Measurements from ENCODE around the gene TNFRSF11A. TPM values are rescaled to one million over a fixed set of nuclear protein-coding genes. Genes with fewer than 3 reads are reported as not detected.

Gene TNFRSF11A
- total RNA-seq, 4 donors from 2014 or later, result 5.5 to 25.8 (median 8.6) TPM

DNA sequence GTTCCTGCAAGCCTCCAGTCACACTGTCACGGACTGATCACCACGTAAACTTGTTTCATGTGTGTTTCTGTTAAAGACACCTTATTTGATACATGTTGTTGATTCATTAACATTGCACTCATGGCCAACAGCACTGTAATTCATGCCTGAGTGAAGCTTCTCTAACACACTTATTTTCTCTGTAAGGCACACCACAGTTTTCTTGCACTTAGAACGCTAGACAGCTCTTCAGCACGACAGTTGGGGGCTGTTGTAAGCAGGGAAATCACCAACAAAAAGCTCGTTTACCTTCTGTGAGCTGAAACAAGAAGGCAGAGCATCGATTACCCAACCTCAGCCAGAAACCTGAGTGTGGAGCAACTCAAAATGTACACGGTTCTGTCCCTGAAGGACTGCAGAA, 28.1 kb downstream of the TNFRSF11A start:
- no peak for DNase-seq (ENCODE audit: low spot score in 2 of 2)
- Histone ChIP-seq H3K27me3 (no peaks in the 10 kb centered on the region), H3K4me1 (no peaks in the 10 kb centered on the region), H3K9me3 (no peaks in the 10 kb centered on the region), H3K36me3 (no peaks in the 10 kb centered on the region), H3K4me3 (no peak overlapping the region), H3K27ac (no peak overlapping the region)
- WGBS, 2 donors, result 74 to 76% methylated on average over 7 of the region's 7 CpGs
- TF ChIP-seq, protein P1, sequence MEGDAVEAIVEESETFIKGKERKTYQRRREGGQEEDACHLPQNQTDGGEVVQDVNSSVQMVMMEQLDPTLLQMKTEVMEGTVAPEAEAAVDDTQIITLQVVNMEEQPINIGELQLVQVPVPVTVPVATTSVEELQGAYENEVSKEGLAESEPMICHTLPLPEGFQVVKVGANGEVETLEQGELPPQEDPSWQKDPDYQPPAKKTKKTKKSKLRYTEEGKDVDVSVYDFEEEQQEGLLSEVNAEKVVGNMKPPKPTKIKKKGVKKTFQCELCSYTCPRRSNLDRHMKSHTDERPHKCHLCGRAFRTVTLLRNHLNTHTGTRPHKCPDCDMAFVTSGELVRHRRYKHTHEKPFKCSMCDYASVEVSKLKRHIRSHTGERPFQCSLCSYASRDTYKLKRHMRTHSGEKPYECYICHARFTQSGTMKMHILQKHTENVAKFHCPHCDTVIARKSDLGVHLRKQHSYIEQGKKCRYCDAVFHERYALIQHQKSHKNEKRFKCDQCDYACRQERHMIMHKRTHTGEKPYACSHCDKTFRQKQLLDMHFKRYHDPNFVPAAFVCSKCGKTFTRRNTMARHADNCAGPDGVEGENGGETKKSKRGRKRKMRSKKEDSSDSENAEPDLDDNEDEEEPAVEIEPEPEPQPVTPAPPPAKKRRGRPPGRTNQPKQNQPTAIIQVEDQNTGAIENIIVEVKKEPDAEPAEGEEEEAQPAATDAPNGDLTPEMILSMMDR (IDR thresholded peaks at IDR 0.05), result no peak
- no peak for TF ChIP-seq EP300 (IDR thresholded peaks at IDR 0.05)
- no peak for TF ChIP-seq POLR2A (IDR thresholded peaks at IDR 0.05)

DNA sequence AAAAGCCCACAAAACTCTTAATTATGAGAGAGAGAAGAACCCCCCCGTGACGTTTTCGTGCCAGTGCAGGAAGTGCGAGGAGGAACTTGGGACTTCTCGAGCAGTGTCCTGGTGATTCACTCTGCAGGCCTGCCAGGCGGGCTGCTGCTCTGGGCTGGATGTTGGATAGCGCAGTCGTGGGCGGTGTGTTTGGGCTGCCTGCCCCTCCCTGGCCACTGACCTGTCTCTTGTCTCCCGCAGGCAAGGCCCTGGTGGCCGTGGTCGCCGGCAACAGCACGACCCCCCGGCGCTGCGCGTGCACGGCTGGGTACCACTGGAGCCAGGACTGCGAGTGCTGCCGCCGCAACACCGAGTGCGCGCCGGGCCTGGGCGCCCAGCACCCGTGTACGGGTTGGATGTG, 29.0 kb downstream of the TNFRSF11A start:
- no peak overlapping the region for H3K27ac ChIP-seq
- no peak for TF ChIP-seq EP300 (IDR thresholded peaks at IDR 0.05)
- TF ChIP-seq, protein P1 (IDR thresholded peaks at IDR 0.05), result no peak
- no peak for TF ChIP-seq POLR2A (IDR thresholded peaks at IDR 0.05)
- WGBS, 2 donors, result 85 to 90% methylated on average over 16 to 23 of the region's 29 CpGs
- H3K27me3 ChIP-seq, result no peaks in the 10 kb centered on the region
- H3K36me3 ChIP-seq, result no peaks in the 10 kb centered on the region
- H3K9me3 ChIP-seq, result no peaks in the 10 kb centered on the region
- no peak for DNase-seq (ENCODE audit: low spot score in 2 of 2)
- H3K4me1 ChIP-seq, result no peaks in the 10 kb centered on the region
- no peak overlapping the region for H3K4me3 ChIP-seq

DNA sequence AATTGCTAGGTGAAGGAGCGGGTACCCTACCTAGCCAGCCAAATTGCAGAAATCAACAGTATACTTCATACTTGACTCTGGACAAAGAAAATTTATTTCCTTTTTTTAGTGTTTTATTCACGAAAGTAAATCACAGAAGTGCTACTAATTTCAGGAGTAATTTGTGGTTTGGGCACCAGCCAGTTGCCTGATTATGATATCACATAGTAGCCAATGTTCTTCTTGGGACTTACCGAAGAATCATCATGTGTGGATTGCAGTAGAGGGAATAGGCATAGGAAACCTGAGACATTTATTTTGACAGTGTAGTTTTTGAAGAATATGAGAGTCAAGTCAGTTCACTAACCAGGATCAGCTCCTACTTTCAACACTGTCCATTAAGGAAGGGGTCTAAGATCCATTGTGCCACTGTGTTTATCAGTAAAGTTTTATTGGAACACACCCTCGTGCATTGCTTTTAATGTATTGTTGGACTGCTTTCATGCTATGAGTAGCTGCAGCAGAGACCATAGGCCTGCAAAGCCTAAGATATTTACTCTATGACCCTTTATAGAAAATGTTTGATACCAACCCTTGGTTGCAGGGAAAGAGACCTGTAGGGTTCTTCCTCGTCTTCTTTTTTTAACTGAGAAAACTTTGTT, 32.1 kb downstream of the TNFRSF11A start:
- no peaks in the 10 kb centered on the region for H3K4me1 ChIP-seq
- H3K27ac ChIP-seq, result no peak overlapping the region
- no peak for DNase-seq (ENCODE audit: low spot score in 2 of 2)
- H3K9me3 ChIP-seq, result no peaks in the 10 kb centered on the region
- TF ChIP-seq, protein P1 (IDR thresholded peaks at IDR 0.05), result no peak
- TF ChIP-seq EP300 (IDR thresholded peaks at IDR 0.05), result no peak
- TF ChIP-seq POLR2A (IDR thresholded peaks at IDR 0.05), result no peak
- no peaks in the 10 kb centered on the region for H3K36me3 ChIP-seq
- H3K4me3 ChIP-seq, result no peak overlapping the region
- WGBS, 2 donors, result 74 to 78% methylated on average over 5 of the region's 5 CpGs
- no peaks in the 10 kb centered on the region for H3K27me3 ChIP-seq

DNA sequence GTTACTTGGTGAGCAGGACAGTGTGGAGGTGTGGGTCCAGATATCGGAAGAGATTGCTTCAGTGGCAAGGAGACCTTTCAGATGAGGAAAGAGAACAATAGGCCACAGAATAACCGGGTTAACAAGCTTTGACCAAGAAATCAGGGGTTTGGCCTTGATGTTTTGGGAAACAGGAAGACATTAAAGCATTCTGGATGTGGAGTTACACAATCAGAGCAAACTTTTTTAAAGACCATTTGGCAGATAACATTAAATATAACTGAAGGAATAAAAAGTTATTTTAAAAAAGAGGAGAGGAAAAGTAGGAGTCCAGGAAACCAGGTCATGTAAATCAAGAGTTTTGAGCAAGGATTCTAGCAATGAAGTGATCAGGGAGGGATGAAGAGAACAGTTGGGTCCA, 35.7 kb downstream of the TNFRSF11A start:
- no peaks in the 10 kb centered on the region for H3K36me3 ChIP-seq
- 67 to 68% methylated on average over 2 of the region's 2 CpGs for WGBS, 2 donors
- H3K27me3 ChIP-seq, result no peaks in the 10 kb centered on the region
- H3K27ac ChIP-seq, result no peak overlapping the region
- H3K4me1 ChIP-seq, result no peaks in the 10 kb centered on the region
- no peaks in the 10 kb centered on the region for H3K9me3 ChIP-seq
- TF ChIP-seq, protein P1 (IDR thresholded peaks at IDR 0.05), result no peak
- no peak for TF ChIP-seq POLR2A (IDR thresholded peaks at IDR 0.05)
- TF ChIP-seq EP300 (IDR thresholded peaks at IDR 0.05), result no peak
- H3K4me3 ChIP-seq, result no peak overlapping the region
- DNase-seq (ENCODE audit: low spot score in 2 of 2), result no peak

DNA sequence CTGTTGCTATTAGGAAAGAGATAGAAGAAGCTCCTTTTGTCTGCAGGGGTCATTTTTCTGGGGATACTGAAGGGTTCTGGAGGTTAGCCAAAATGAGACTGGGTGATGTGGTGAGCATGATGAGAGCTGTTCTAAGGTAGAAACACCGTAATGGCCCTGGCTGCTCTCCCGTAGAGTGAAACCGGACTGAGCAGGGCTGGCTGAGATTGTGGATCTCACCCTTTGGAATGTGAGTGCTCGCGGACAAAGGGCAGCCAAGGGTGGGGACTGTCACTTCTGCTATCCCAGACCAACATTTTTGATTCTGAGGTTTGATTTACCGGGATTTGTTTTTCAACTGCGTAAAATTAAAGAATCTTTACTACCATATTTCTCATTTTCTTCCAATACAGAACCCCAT, 36.2 kb downstream of the TNFRSF11A start:
- Histone ChIP-seq H3K4me3 (no peak overlapping the region), H3K27me3 (no peaks in the 10 kb centered on the region), H3K36me3 (no peaks in the 10 kb centered on the region), H3K27ac (no peak overlapping the region), H3K4me1 (no peaks in the 10 kb centered on the region), H3K9me3 (no peaks in the 10 kb centered on the region)
- DNase-seq (ENCODE audit: low spot score in 2 of 2), result no peak
- TF ChIP-seq, protein P1 (IDR thresholded peaks at IDR 0.05), result no peak
- TF ChIP-seq EP300 (IDR thresholded peaks at IDR 0.05) (no peak), POLR2A (IDR thresholded peaks at IDR 0.05) (no peak)
- 83 to 89% methylated on average over 7 of the region's 7 CpGs for WGBS, 2 donors

All from tibial nerve (tissue), 4 donors.